GM19468 (cell line): Measurements from ENCODE around the gene PDS5B.
"Not testable (repeated sequence)": the region's sequence is repeated elsewhere in the genome, so short reads cannot be mapped to it uniquely, and the experiment has no call there.

Source experiments
- ATAC-seq: cut with Tn5 transposase; IDR thresholded peaks from one replicate; pipeline ENCODE4 v1.9.1; 2021; ENCODE audit warnings: mild to moderate bottlenecking, moderate library complexity, moderate number of reproducible peaks; ENCODE audit not compliant: unreplicated experiment; ENCODE audit errors: extremely low read depth

Gene PDS5B, protein sequence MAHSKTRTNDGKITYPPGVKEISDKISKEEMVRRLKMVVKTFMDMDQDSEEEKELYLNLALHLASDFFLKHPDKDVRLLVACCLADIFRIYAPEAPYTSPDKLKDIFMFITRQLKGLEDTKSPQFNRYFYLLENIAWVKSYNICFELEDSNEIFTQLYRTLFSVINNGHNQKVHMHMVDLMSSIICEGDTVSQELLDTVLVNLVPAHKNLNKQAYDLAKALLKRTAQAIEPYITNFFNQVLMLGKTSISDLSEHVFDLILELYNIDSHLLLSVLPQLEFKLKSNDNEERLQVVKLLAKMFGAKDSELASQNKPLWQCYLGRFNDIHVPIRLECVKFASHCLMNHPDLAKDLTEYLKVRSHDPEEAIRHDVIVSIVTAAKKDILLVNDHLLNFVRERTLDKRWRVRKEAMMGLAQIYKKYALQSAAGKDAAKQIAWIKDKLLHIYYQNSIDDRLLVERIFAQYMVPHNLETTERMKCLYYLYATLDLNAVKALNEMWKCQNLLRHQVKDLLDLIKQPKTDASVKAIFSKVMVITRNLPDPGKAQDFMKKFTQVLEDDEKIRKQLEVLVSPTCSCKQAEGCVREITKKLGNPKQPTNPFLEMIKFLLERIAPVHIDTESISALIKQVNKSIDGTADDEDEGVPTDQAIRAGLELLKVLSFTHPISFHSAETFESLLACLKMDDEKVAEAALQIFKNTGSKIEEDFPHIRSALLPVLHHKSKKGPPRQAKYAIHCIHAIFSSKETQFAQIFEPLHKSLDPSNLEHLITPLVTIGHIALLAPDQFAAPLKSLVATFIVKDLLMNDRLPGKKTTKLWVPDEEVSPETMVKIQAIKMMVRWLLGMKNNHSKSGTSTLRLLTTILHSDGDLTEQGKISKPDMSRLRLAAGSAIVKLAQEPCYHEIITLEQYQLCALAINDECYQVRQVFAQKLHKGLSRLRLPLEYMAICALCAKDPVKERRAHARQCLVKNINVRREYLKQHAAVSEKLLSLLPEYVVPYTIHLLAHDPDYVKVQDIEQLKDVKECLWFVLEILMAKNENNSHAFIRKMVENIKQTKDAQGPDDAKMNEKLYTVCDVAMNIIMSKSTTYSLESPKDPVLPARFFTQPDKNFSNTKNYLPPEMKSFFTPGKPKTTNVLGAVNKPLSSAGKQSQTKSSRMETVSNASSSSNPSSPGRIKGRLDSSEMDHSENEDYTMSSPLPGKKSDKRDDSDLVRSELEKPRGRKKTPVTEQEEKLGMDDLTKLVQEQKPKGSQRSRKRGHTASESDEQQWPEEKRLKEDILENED (N-terminal part only)

DNA sequence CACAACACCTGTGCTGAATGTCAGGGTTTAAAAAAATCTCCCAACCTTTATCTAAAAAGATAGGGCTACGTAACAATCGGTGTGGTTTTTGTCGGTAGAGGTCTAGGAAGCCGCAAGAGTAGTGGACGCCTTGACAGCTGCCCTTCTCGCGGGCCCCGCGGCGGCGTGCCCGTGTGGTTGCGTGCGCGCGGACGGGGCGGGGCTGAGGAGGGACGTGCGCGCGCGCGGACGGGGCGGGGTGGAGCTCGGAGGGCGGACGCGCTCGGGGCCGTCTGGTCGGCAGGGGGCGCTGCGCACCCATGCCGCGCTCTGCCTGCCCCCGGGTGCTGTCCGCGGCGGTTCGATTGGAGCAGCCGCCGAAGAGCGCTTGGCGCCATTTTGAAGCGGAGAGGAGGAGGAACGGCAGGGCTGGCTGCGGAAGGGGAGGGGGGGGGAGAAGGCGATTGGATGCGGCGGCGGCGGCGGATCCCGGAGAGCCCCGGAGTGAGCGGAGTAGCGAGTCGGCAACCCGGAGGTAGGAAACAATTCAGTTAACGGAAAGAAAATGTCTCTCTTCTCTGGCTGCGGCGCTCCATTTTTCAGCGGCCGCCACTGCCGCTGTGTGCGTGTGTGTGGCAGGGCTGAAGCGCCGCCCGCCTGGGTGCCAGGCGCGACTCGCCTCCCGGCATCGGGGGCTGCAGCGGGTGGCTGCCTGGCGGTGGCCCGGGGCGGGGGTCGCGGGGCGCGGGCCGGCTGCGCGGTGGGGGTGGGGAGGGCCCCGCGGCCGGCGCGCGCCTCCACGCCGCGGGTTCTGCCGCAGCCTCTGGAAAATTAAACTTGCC lies at the start of gene PDS5B:
Gene PDS5B (plus strand): TSS at position 373 of the 821 bp plus-strand sequence. CDS start 62,321 bp downstream, outside the sequence.
- peak; percentile 73 for ATAC-seq

DNA sequence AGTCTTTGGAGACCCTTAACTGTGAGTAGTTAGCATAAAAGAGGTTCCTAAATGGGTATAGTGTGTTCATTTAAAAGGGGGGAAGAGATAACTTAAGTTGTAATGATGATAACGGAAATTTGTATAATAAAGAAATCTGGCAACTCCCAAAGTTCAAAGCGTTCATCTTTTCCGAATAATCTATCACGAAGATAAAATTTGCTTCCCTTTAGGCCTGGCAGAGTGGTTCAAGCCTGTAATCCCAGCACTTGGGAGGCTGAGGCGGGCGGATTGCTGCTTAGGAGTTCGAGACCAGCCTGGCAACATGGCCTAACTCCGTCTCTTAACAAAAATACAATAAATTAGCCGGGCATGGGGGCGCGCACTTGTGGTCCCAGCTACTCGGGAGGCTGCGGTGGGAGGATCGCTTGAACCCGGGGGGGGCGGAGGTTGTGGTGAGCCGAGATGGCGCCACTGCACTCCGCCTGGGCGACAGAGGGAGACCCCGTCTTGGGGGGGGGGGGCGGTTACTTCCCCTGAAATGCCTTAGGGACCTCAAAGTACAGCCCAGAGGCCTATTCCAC lies 48.6 kb upstream of the PDS5B start:
- ATAC-seq = no peak

- peak; percentile 4 for ATAC-seq
Observed at GRCh38 chr13:32538143-32538620, 48.1 kb upstream of the PDS5B start.

DNA sequence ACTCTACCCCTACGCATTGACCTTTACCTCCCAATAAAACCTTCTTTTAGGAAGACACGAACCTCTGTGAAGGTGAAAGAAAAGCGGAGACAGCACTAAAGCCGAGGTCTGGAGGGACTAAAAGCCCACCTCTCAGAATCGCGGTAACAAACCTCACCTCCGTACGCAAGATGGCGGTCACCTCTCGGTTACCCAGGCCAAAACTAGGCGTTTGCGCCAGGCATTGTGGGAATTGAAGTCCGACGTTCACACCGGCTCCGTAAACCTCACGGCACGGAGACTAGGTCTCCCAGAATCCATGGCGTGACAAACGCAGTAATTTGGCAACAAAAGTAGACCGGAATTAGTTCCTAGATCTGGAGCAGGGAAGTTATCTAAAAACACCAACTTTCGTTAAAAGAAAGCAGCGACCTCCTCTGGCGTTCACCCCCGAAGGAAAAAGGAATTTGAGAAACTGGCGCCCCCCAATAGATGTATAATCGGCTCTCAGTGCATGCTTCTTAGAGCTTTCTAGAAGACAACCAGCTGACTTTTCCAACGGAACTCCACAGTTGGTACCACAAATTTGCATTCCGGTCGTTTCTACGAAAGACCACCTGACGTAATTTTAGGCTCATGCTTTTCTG lies 47.5 kb upstream of the PDS5B start, which contains the start of gene N4BP2L2:
Gene N4BP2L2 (minus strand): TSS at position 175 of the 626 bp plus-strand sequence. CDS start 1,768 bp downstream, outside the sequence.
- peak; percentile 99 for ATAC-seq

GRCh38 chr13:32542221-32542620 lies 44.0 kb upstream of the PDS5B start:
- no peak for ATAC-seq

- peak; percentile 46 for ATAC-seq
Observed at GRCh38 chr13:32545083-32545482, 41.2 kb upstream of the PDS5B start.

GRCh38 chr13:32548837-32549236 lies 37.4 kb upstream of the PDS5B start:
- no peak for ATAC-seq

DNA sequence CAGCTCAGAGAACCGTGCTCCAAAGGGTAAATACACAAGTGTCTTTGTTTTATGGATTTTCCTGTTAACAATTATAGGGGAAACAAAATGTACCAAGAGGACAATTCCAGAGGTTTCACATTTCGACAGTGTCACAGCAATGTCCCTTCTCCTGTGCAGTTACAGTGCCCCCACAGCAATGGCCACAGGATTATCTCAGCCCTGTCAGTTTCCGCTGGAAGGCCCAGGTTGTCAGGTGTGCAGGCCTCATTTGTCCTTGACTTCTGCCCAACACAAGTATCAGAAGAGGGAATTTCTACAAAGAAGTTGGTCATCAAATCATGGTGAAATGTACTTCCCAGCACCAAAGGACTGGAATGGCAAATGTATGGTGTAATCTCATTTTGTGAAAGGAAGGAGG lies 36.5 kb upstream of the PDS5B start:
- no peak for ATAC-seq

DNA sequence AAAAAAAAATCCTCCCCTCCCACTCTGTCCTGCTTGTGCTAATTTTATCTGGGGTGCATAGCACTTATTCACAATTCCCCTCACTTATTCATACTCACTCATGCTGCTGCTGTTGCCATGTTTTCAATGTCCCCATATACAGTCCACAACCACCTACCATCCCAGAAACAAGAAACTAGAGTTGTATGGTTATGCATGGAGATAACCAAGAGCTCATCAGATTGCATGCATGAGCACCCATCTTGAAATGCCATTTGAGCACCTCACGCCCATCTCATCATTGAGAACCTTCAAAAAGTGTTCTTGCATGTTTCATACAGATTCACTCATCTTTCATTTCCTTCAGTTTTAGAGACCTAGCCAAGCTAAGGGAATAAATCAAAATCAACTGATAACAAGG lies 32.5 kb upstream of the PDS5B start:
- no peak for ATAC-seq

DNA sequence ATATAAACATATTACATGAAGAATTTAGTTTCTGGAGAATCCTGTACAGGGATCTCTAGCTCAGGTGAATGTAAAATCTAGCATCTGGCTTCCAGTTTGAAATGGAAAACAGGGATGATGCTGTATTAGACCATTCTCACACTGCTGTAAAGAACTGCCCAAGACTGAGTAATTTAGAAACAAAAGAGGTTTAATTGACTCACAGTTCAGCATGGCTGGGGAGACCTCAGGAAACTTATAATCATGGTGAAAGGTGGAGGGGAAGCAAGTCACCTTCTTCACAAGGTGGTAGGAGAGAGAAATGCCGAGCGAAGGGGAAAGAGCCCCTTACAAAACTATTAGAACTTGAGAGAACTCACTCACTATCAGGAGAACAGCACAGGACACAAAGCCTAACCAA lies 30.6 kb upstream of the PDS5B start:
- no peak for ATAC-seq

- ATAC-seq = not testable (repeated sequence)
Observed at GRCh38 chr13:32560842-32561241, 25.4 kb upstream of the PDS5B start.

- ATAC-seq = not testable (repeated sequence)
Observed at GRCh38 chr13:32575687-32576086, 10.6 kb upstream of the PDS5B start.

DNA sequence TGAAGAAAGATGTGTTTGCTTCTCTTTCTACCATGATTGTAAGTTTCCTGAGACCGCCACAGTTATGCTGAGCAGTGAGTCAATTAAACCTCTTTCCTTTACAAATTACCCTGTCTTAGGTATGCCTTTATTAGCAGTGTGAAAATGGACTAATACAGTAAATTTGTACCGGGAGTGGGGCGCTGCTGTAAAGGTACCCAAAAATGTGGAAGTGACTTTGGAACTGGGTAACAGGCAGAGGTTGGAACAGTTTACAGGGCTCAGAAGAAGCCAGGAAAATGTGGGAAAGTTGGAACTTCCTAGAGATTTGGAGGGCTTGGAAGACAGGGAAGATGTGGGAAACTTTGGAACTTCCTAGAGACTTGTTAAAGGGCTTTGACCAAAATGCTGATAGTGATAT lies 9.2 kb upstream of the PDS5B start:
- ATAC-seq = no peak

GRCh38 chr13:32581177-32581786 lies 5.0 kb upstream of the PDS5B start:
- no peak for ATAC-seq

- ATAC-seq = no peak
Observed at GRCh38 chr13:32582281-32582680, 4.0 kb upstream of the PDS5B start.

DNA sequence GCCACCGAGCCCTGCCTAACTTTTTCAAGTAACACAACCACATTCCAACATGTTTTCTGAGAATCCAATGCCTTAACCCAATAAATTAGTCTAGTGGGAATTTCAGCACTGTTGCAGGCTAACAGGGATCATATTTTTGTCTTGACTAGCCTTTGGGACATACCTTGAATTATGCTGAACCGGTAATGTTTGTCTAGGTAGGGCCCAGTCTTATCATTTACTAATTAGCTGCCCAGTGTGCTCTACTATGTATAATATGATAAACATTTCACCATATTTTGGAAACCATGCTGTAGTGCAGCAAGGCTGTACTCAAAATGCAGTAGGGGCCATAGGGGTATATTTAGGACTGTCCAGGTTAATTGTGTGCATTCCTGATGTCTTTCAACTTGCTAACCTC lies 3.3 kb upstream of the PDS5B start:
- no peak for ATAC-seq

DNA sequence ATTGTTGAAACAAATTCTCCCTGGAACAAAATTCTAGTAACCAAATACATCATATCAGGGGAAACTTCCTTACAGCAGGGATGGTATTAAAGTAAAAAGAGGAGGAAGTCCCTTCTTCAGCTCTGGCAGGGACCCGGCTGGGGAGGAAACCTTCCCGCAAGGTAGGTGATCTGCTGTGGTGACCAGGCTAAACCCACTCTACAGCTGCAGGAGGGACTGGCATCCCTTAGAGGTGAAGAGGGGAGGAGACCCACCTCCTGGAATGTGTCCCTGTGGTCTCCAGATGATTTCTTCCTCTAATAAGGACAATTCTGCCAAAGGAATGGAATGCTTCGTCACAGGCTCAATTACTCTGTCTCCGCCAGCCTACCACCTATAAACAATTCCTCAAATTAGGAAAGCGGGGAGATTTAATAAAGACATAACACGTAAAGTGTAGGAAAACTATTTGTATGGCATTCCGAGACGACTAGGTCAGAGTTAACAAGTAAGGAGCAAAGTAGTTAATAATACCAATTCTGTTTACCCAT lies 637 bp upstream of the PDS5B start:
- ATAC-seq = no peak
